Measurements from ENCODE around the gene PGP.
A peak's percentile ranks its signal among the peaks of the same experiment; 100 is the strongest.

Gene PGP

DNA sequence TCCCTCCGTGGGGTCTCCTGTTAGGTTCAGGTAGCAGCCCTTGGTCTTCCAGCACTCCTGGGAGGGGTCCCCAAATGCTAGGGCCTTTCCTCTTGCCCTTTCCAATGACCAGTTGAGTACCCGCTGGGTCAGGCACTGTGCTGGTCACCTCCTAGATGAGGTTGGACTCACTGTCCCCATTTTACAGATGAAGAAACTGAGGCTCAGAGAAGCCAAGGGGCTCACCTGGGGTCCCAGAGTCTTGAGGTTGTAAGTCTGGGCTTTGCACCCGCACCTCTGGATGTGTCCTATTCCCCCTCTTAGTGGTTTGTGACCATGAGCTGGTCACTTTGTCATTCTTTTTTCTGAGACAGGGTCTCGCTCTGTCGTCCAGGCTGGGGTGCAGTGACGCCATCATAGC, 16.9 kb downstream of the PGP start:
- no peak for DNase-seq

DNA sequence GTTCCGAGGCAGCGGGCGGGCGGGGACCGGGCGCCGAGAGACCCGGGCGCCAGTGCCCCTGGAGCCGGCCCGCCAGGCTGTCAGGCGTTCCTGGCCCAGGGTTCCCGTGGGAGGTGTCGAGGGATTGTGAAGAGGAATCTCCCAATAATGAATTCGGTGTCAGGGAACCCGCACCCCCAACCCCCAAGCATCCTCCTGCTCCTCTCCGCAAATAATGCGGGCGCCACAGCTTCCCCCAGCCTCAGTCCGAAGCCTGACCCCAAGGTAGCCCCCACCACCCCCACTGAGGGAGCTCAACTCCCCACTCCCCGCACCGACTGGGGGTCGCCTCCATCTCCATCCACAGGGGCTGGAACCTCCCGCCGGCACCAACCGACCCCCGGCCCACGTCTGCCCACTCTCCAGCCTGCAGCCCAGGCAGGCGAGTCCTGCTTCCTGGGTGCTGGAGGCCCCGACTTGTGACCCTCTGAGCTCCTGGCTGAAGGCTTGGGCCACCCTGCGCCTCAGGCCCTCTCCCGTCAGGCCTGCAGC, 17.6 kb downstream of the PGP start:
- no peak for DNase-seq

DNA sequence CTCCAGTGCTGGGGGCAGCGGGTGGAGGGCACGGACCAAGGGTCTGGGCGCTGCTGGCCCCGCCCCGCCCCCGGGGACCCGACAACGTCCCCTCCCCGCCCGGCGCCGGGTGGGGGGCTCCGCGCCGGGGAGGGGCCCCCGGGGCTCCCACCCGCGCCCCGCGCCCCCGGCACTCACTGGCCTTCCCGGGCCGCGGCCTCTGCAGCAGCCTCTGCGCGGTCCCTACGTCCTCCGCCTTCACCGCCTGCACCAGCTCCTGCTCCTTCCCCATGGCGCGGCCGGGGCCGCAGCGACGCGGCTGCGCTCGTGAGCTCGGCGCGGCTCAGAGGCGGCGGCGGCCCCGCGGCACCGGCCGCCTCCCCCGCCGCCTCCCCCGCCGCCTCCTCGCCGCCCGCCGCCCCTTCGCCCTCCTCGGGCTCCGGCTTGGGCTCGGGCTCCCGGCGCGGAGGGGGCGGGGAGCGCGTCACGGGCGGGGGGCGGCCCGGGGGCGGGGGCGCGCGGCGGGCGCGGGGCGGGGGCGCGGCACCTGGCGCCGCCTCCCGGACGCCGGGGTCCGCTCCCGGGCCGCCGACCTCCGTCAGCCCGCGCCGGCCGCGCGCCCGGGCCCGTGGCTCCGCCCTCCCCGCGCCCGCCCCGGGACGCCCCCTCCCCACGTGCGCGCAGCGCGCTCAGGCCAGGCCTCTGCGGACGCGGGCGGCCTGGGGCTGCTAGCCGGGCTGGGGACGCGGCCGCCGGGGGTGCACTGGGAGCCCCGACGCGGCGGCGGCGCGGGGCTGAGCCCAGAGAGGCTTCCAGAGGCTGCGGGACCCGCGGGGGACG, 18.3 kb downstream of the PGP start, which contains the start of gene CASKIN1:
Gene CASKIN1, minus strand, starts transcription at position 444 of the 819 bp plus-strand sequence. Its CDS starts 173 bp downstream, at position 271.
- DNase-seq: no peak

DNA sequence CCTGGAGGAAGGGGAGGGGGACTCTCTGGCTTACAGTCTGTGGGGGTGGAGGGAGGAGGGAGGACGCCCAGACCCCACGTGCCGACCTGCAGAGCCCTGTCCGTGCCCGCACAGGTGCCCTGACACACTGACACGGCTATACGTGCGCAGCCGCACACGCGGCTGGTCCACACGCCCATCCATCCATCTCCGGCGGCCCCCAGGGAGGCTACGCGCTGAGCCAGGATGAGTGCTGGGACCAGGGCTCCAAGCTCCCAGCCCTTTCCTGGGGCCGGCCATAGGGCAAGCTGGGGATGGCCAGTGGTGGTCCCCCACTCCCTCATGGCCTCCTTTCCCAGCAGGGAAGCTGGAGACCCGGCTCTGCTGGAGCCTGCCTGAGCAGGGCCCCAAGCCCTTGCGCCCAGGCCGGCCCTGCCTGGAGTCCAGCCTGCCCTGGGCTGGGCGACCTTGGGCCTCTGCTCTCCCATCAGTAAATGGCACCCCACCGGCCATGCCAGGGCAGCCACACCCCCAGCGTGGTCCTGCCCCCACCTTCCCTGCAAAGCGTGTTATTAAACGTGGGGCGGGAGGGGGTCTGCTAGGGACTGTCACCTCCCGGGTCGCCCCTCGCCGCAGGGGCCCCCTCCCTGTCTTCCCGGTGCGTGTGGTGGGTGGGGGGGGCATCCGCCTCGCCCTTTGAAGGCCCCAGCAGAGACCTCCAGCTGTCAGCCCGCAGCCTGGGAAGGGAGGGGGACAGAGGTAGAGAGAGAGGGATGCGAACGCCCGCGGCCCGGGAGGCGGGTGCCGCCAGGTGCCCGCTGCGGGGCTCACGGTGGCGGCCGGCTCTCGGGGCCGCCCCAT, 19.1 kb downstream of the PGP start:
- DNase-seq: no peak

DNA sequence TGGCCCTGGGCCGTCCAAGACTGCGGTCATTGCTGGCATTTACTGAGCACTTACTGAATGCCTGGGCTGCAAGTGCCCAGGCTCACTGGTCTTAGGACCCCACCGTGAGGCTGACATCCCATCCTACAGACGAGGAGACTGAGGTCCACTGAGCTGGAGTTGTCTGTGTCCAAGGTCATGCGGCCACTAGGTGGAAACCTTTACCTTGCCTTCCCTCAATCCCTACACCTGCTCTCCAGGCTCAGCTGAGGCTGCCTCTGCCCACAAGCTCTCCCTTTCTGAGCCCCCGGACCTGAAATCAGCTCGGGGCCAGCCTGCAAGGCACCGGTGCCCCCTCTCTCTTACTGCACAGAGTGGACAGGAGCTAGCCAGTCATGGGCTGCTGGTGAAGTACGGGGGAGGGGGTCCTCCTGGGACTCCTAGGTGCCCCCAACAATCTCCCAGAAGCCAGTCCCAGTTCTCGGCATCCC, 19.8 kb downstream of the PGP start:
- DNase-seq: peak; percentile 16

DNA sequence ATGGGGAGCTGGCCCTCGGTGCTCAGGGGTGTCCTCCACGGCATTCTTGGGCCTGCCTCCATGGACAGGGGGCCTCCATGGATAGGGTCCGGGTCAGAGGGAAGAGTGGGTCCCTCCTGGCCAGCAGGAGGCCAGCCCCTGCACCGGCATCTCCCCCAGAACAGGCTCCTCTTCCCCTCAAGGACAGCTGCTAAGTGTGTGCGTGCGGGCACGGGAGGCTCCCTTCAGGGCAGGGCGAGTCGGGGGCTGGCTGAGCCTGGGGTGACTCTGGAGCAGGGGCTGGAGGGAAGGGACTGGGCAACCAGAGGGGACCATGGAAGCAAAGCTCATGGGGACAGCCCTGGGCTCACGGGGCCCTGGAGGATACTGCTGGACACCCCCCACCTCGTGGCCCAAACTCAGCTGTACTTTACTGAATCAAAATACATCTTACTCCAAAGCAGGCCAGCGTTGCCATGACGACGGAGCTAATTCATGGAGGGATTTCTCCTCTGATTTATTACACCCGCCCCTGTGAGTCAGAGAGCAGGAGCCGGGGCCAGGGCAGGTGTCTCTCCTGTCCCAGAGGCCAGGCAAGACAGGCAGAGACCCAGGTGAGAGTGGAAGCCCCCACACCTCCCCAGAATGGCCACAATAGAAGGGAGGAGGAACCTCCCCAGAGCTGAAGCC, 20.3 kb downstream of the PGP start:
- no peak for DNase-seq

DNA sequence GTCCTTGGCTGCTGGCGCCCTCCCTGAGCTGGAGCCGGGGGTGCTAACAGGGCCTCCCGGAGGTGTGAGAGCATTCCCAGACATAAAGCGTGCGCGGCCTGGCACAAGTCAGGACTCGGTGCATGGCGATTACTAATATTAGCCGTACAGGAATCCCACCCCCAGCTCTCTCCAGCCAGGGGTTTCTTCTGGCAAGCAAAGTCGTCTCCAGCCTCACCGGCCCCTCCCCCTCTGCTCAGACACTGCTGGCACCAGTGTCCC, 23.3 kb downstream of the PGP start:
- no peak for DNase-seq

DNA sequence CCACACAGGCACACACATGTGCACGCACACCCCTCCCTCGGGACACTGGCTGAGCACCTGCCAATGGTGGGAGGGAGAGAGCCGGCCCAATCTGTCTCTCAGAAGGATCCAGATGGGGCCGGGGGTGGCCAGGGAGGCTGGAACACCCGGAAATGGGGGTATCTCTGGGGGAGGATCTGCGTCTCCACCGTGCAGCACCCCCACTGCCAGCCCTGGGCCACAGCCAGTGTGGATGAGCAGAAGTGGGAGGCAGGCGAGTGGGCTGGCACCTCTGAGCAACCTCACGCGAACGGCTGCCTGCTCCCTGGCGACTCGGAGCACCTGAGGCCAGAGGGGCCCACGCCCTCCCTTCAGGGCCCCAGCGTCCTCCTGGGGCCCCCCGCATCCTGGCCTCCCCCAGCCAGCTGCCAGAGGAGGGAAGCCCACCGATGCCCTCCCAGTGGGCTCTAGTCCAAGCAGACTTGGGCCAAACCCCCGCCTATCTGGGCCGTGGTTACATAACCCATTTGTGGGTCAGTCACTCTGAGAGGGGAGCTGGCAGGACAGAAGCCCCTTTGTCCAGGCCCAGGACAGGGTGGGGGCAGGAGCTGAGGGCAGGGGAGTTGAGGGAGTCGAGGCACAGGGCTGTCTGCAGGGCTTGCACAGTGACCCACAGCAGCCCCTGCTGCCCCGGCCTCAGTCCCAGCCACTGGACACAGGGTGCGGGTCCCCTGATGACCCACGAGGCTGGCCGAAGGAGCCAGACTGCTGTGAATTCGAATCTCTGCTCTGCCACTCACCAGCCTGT, 23.8 kb downstream of the PGP start:
- no peak for DNase-seq

DNA sequence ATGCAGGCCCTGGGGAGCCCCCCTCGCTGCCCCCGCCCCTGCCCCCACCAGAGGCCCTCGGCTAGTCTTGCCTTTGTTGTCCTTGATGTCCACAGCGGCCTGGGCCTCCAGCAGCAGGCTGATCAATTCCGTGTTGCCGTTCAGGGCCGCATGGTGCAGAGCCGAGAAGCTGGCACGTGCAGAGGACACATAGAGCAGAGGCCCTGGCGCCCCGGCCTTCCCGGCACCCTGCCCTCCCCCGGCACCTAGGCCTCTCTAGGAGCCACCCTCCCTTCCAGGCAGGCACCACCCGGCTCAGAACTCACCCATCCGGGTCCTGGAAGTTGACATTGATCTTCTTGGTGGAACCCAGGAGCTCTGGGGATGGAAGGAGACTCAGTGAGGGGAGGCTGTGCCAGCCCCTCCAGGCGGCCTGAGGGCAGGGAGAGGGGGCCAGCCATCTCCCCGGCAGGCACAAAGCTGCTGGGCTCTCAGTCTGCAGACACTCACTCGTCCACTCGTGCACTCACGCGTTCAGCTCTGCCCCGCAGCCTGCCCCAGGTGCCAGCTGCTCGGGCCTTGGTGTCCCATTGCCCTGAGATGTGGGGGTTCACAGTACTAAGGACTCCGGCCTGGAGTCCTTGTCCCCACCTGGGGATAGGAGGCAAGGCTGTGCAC, 24.5 kb downstream of the PGP start:
- DNase-seq: no peak

DNA sequence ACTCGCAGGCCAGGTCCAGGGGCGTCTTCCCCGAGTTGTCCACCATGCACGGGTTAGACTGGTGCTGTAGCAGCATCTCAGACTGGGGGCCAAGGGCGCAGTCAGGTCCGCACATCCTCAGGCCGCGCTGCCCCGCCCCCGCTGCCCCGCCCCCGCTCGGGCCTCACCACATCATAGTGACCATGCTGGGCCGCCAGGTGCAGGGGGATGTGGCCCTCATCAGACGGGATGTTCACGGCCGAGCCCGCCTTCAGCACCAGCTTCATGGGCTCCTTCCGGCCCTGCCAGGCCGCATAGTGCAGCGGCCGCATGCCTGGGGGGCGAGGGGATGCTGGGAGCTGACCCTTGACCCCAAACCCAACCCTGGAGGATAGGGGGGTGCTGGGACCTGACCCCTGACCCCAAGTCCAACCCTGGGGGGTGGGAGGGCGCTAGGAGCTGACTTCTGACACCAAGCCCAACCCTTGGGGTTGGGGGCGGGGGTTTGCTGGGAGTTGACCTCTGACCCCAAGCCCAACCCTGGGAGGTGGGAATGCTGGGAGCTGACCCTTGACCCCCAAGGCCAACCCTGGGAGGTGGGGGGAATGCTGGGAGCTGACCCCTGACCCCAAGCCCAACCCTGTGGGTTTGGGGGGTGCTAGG, 25.3 kb downstream of the PGP start:
- DNase-seq: no peak

DNA sequence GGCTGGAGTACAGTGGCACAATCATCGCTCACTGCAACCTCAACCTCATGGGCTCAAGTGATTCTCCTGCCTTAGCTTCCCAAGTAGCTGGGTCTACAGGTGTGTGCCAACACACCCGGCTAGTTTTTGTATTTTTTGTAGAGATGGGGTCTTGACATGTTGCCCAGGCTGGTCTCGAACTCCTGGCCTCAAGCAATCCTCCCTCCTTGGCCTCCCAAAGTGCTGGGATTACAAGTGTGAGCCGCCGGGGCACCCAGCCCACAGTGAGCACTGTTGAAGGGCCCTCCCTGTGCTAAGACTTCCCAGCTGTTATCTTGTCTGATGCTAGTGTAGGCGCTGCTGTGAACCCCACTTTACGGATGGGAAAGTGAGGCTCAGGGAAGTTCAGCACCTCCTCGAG, 26.2 kb downstream of the PGP start:
- DNase-seq: no peak

DNA sequence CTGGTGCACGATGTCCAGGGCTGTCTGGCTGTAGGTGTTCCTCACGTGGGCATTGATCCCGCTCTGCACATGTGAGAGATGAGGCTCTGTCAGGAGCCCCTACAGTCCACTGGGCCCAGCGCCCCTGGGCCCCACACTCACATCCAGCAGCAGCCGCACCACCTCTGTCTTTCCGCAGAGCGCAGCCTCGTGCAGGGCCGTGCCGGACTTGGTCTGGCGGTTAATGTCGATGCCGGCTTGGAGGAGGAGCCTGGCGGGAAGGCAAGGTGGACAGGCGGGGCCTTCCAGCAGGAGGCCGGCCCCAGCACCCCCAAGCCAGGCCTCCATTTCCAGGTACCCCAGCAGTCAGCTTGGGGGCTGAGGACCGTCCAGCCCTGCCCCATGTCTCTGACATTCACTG, 27.4 kb downstream of the PGP start:
- DNase-seq: no peak

DNA sequence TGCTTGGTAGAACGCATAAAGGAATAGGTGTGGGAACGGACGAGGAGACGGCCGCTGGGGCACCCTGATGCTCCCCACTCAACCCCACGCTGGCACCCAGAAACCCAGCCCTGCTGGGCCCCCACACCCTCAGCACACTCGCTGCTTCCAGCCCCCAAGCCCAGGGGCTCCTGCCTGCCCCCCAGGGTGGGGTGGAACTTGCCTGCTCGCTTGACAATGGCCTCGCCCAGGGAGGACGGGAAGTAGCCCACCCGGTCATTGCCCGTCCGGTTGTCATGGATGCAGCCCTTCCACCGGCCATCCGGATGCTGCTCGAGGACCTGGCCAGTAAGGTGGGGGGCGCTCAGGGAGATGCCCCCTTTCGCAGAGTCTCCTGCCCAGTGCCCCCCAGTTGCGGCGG, 28.1 kb downstream of the PGP start:
- DNase-seq: no peak

DNA sequence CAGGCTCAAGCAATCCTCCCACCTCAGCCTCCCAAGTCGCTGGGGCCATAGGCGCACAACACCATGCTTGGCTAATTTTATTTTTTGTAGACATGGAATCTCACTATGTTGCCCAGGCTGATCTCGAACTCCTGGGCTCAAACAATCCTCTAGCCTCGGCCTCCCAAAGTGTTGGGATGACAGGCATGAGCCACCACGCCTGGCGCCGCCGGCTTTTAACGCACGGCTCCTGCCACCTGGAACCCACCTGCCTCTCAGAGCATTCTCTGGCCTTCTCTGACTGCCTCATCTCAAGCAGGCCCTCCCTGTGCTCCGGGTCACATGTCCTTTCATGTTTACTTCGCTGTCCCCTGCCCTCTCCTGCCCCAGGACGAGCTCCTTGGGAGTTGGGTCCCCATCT, 28.6 kb downstream of the PGP start:
- DNase-seq: no peak

DNA sequence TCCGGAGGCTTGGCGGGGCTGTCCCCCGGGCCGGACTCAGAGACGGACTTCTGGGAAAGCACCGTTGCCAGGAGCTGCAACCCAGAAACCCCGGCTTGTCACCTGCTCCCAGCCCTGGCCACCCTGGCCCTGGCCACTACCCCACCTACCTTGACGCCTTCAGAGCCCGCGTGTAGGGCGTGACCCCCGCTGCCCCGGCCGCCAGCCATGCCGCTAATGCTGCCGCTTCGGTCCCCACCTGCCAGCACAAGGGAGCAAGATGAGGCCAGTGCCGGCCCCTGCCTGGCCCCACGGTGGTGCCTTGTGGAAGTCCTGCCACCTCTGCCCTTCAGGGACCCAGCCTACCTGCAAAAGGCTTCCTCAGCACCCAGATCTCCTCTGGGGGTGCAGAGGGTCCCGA, 29.7 kb downstream of the PGP start:
- no peak for DNase-seq

DNA sequence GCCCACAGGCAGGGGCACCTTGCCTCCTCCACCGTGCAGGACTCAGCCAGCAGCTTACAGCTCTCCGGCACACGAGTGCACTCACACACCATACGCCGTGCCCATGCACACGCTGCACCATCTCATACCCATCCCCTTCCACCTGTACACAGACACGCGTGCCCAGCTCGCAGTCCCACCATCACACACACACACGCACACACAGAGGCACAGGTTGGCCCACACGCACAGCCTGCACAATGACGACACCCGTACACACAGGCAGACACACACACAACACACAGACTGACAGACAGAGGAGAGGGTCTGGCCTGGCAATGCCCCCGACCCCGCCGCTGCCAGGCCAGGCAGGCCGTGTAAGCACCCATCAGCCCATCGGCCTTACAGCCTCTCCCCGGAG, 30.3 kb downstream of the PGP start:
- no peak for DNase-seq

DNA sequence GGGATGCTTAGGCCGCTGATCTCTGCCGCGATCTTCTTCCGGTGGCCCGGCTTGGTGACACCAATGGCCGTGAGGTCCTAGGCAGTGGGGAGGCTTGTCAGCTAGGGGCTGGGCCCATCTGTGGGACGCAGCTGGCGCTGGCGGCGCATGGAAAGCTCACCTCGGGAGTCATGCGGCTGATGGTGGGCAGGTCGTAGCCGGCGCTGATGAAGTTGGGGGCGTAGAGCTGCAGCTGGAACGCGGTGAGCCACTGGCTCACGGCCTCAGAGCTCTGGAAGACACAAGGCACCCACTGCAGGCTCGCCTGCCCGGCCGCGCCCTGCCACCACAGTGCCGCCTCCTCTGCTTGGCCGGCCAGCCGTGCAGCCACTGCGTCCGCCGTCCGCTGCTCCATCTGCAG, 31.0 kb downstream of the PGP start:
- no peak for DNase-seq

DNA sequence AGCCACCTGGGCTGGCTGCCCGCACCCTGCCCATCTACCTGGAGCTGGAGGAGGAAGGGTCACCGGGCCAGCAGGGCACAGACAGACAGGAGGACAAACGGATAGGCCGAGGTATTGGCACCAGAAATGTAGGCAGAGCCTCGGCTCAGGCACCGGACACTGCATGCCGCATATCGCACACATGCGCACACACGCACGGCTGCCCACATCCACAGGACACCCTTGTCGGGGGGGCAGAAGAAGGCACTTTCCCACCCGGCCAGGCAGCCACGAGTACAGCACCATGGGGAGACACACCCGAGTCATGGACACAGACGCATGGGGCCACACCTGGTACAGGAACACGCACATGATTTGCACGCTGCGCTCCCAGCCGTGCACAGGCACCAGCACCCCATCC, 32.7 kb downstream of the PGP start:
- DNase-seq: no peak

DNA sequence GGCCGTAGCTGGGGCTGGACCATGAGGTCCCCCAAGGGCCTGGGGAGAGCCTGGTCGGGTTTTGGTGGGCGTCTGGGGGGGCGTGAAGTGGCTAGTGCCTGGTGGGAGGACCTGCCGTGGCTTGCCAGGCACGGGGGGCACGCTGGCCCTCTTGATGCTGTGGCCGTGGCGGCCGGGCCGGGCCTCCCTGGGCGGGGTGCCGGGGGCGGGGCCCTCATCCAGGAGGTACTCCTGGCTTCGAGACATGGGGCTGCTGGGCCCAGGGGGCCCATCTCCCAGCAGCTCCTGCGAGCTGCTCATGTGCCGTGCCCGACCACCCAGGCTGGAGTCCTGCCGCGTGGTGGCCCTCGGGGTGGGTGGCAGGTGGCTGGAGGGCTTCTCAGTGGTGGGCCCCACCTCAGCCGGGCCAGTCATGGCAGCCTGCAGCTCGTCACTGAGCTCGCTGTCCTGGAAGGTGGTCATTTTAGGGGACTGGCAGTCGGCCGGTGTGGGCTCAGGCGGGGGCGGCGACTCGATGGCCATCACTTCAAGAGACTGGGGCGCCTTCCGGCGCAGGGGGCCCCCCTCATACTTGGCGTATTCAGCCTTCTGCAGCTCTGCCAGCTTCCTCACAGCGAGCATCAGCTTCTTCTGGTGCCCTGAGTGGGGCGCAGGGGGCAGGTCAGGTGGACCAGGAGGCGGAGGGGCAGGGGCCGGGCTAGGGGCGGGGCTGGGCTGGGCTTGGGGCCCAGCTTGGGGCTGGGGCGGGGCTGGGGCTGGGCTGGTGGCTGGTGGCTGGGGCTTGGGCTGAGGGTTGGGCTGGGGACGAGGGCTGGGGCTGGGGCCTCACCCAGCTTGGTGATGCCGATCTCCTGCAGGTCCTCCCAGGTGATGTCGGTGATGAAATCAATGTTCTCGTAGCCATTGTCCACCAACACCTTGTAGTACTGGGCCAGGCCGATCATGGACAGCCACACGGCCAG, 33.4 kb downstream of the PGP start:
- no peak for DNase-seq

DNA sequence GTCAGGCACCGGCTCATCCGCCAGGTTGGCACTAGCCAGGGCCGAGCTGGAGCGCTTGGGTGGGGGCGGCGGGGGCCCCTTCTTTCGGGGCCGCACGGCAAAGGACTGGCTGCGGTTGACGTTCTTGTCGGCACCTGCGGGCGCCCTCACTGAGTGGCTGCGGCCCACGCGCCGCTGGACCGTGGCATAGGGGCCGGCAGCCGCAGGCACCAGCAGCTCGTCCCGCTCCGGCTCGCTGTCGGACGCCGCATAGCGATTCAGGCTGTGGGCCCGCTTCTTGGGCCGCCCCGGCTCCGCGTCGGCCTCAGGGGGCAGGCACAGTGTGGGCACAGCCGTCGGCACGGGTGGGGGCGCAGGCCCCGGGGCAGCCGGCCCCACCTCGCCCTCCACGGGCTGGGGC, 34.2 kb downstream of the PGP start:
- no peak for DNase-seq
